B cell (primary cell): ENCODE data around the gene CEP41. TPM values are rescaled to one million over a fixed set of nuclear protein-coding genes. Genes with fewer than 3 reads are reported as not detected.

Experiments used
- ATAC-seq: fragments of 200-7000 bp; cut with Tn5 transposase; one replicate; pipeline ENCODE4 v1.10.0; 2021; ENCODE audit warnings: low read depth, mild to moderate bottlenecking, moderate number of reproducible peaks, moderate library complexity
- CTCF ChIA-PET: fragments of 350-600 bp; sonication (Branson Sonifier 250); formaldehyde crosslinking; loops from one replicate; lab custom pipeline; 2021; ENCODE audit warnings: antibody characterized with exemption, inconsistent platforms; lab: Charles Lee
- POLR2A ChIA-PET: fragments of 350-600 bp; sonication (Branson Sonifier 250); formaldehyde crosslinking; loops from one replicate; lab custom pipeline; 2021; ENCODE audit warnings: antibody characterized with exemption; lab: Charles Lee
- DNase-seq: peaks from one replicate; pipeline ENCODE4 v3.0.0; 2013
- H2AFZ ChIP-seq: 2 replicates; pipeline ENCODE4 v1.6.1; 2012; ENCODE audit warnings: mild to moderate bottlenecking, low read depth, low read length; ENCODE audit not compliant: insufficient read depth, poor library complexity, severe bottlenecking
- H3K27ac ChIP-seq, 2 donors: 1 replicate in 1 of 2; 2 replicates in 1 of 2; pipeline ENCODE4 v1.5.1; 2012 to 2013; ENCODE audit warnings: low read length in 2 of 2, mild to moderate bottlenecking in 2 of 2, moderate library complexity in 1 of 2
- H3K27me3 ChIP-seq, 4 experiments: fragments of 200-600 bp in 1 of 4; sonication (generic) in 1 of 4; replicated peaks in 1 of 4; 1 replicate in 2 of 4; 2 replicates in 2 of 4; pipeline versions ENCODE4 v1.6.1 to v1.7.0; 2013 to 2016; ENCODE audit warnings: low read length in 3 of 4, mild to moderate bottlenecking in 2 of 4, mixed read lengths in 1 of 4, moderate library complexity in 1 of 4; ENCODE audit not compliant: insufficient read depth in 4 of 4, control insufficient read depth in 3 of 4; ENCODE audit errors: control extremely low read depth in 1 of 4
- H3K36me3 ChIP-seq, 2 experiments: replicated peaks in 1 of 2; 1 replicate in 1 of 2; 2 replicates in 1 of 2; pipeline versions ENCODE4 v1.6.1 to v1.7.1; 2013; ENCODE audit warnings: low read length in 1 of 2; ENCODE audit not compliant: insufficient read depth in 2 of 2, control insufficient read depth in 1 of 2; ENCODE audit errors: control extremely low read depth in 1 of 2, extremely low read depth in 1 of 2
- H3K4me1 ChIP-seq, 2 donors: fragments of 200-600 bp in 1 of 2; sonication (generic) in 1 of 2; 1 replicate in 1 of 2; 2 replicates in 1 of 2; pipeline versions ENCODE4 v1.5.1 to v1.6.1; 2013 to 2017; ENCODE audit warnings: low read length in 2 of 2; ENCODE audit not compliant: control insufficient read depth in 2 of 2, insufficient read depth in 2 of 2
- H3K4me2 ChIP-seq: replicated peaks from 2 replicates; pipeline ENCODE3; 2012; ENCODE audit warnings: mild to moderate bottlenecking, low read depth, low read length; ENCODE audit not compliant: poor library complexity, severe bottlenecking
- H3K4me3 ChIP-seq, 5 experiments: fragments of 200-600 bp in 1 of 5; sonication (generic) in 1 of 5; 1 replicate in 3 of 5; 2 replicates in 2 of 5; pipeline versions ENCODE4 v1.5.1 to v1.7.0; 2011 to 2016; ENCODE audit warnings: low read length in 4 of 5, mild to moderate bottlenecking in 4 of 5, low read depth in 2 of 5, control low read depth in 1 of 5, moderate library complexity in 1 of 5; ENCODE audit not compliant: insufficient read depth in 1 of 5; ENCODE audit errors: control extremely low read depth in 1 of 5, extremely low read depth in 1 of 5
- H3K79me2 ChIP-seq: fragments of 200-600 bp; sonication (generic); one replicate; pipeline ENCODE4 v1.6.0; 2016; ENCODE audit warnings: low read length; ENCODE audit not compliant: control insufficient read depth, insufficient read depth
- H3K9ac ChIP-seq: fragments of 200-600 bp; sonication (generic); 2 replicates; pipeline ENCODE4 v1.6.1; 2017; ENCODE audit warnings: mild to moderate bottlenecking, low read length, moderate library complexity
- H3K9me3 ChIP-seq, 3 donors: one replicate each; pipeline versions ENCODE4 v1.6.1 to v1.7.1; 2013; ENCODE audit warnings: low read length in 2 of 3; ENCODE audit not compliant: control insufficient read depth in 2 of 3, insufficient read depth in 1 of 3; ENCODE audit errors: control extremely low read depth in 1 of 3
- H4K20me1 ChIP-seq: 2 replicates; pipeline ENCODE4 v1.6.0; 2012; ENCODE audit warnings: mild to moderate bottlenecking, low read length; ENCODE audit not compliant: insufficient read depth, control insufficient read depth, poor library complexity, severe bottlenecking
- H3K27ac Mint-ChIP-seq: one replicate; pipeline ENCODE4 v1.8.0; 2021; ENCODE audit warnings: mixed read lengths
- H3K27me3 Mint-ChIP-seq: one replicate; pipeline ENCODE4 v1.8.0; 2021; ENCODE audit warnings: mixed read lengths
- H3K4me1 Mint-ChIP-seq: one replicate; pipeline ENCODE4 v1.8.0; 2021; ENCODE audit warnings: mixed read lengths
- H3K4me3 Mint-ChIP-seq: one replicate; pipeline ENCODE4 v1.8.0; 2021; ENCODE audit warnings: mixed read lengths
- H3K9me3 Mint-ChIP-seq: one replicate; pipeline ENCODE4 v1.8.0; 2022; ENCODE audit warnings: mixed read lengths; ENCODE audit not compliant: insufficient read depth
- CTCF ChIP-seq: fragments of 200-600 bp; IDR thresholded peaks from one replicate; pipeline ENCODE4 v1.8.0; 2022; ENCODE audit warnings: antibody characterized with exemption, mild to moderate bottlenecking
- EZH2 ChIP-seq: IDR thresholded peaks from 2 replicates; pipeline ENCODE4 v1.6.1; 2012; ENCODE audit warnings: borderline replicate concordance, low read depth, mild to moderate bottlenecking, moderate library complexity, low read length; ENCODE audit not compliant: insufficient read depth, poor library complexity, severe bottlenecking
- WGBS: methylation state at CpG from one replicate; pipeline ENCODE4 v1.1.5; 2013; ENCODE audit warnings: missing lambda C conversion rate; ENCODE audit not compliant: insufficient coverage; 5-methylcytosine and 5-hydroxymethylcytosine counted together
- intact Hi-C: fragments of 100-400 bp; cut with micrococcal nuclease; formaldehyde crosslinking; loops from one replicate; pipeline ENCODE4 v1.10.0; 2022
- polyA plus RNA-seq: library from polyadenylated mRNA; depleted of rRNA; stranded (reverse); fragments of >200 nt; gene quantifications from 2 replicates; pipeline ENCODE4 v1.2.3, GENCODE V29; 2012
- total RNA-seq, 2 donors: library from RNA; stranded (reverse); fragments of 120-200 nt in 1 of 2; gene quantifications; 1 replicate in 1 of 2; 2 replicates in 1 of 2; pipeline versions ENCODE4 v1.2.3 to v1.2.4, GENCODE V29; 2013 to 2022

CEP41 gene
- total and polyA plus RNA-seq, 2 donors (not counting 1 experiment from before 2014, with no cell fraction given), result 3.4 to 5.9 TPM

GRCh38 chr7:130356121-130356875, 84.5 kb downstream of the CEP41 start:
- H3K27me3 Mint-ChIP-seq, result peaks cover 6% of the 10 kb centered on the region
- H2AFZ ChIP-seq, result no peak overlapping the region
- H3K4me2 ChIP-seq, result no peak overlapping the region
- H3K4me3 ChIP-seq, result no peak overlapping the region
- no peak overlapping the region for H3K27ac Mint-ChIP-seq
- peaks cover 0 to 18% (median 7%) of the 10 kb centered on the region in 3 donors for H3K9me3 ChIP-seq
- H3K9ac ChIP-seq, result no peak overlapping the region
- no peaks in the 10 kb centered on the region for H3K27me3 ChIP-seq
- ChIA-PET POLR2A (no interaction called here), CTCF (no interaction called here)
- no peaks in the 10 kb centered on the region for H3K4me1 Mint-ChIP-seq
- H3K9me3 Mint-ChIP-seq, result peaks cover 6% of the 10 kb centered on the region
- 70% methylated on average over 4 of the region's 9 CpGs for WGBS
- intact Hi-C loops, result no loop called here
- H3K27ac ChIP-seq, result no peak overlapping the region
- no peaks in the 10 kb centered on the region for H3K79me2 ChIP-seq
- no peaks in the 10 kb centered on the region for H3K36me3 ChIP-seq
- H4K20me1 ChIP-seq, result no peaks in the 10 kb centered on the region
- H3K4me3 Mint-ChIP-seq, result no peak overlapping the region
- TF ChIP-seq EZH2 (no peak), CTCF (no peak)
- H3K4me1 ChIP-seq, result no peaks in the 10 kb centered on the region
- DNase-seq, result no peak
- no peak for ATAC-seq

- CTCF ChIA-PET, result no interaction called here
These were observed 87.6 kb downstream of the CEP41 start for GRCh38 chr7:130353196-130353595.

More at GRCh38 chr7:130353196-130353595, 87.6 kb downstream of the CEP41 start:
- H2AFZ ChIP-seq, result no peak overlapping the region
- Mint-ChIP-seq H3K27me3 (peaks cover 18% of the 10 kb centered on the region), H3K4me3 (no peak overlapping the region), H3K9me3 (no peaks in the 10 kb centered on the region), H3K4me1 (no peaks in the 10 kb centered on the region), H3K27ac (no peak overlapping the region)
- H3K4me3 ChIP-seq, result no peak overlapping the region
- intact Hi-C loops, result no loop called here
- 100% methylated on average over 6 of the region's 7 CpGs for WGBS
- no peaks in the 10 kb centered on the region for H3K4me1 ChIP-seq
- TF ChIP-seq EZH2 (no peak), CTCF (no peak)
- H3K27ac ChIP-seq, result no peak overlapping the region
- no peaks in the 10 kb centered on the region for H3K79me2 ChIP-seq
- H3K9me3 ChIP-seq, result no peaks in the 10 kb centered on the region
- POLR2A ChIA-PET, result no interaction called here
- DNase-seq, result no peak
- H3K4me2 ChIP-seq, result no peak overlapping the region
- no peaks in the 10 kb centered on the region for H3K27me3 ChIP-seq
- H3K36me3 ChIP-seq, result no peaks in the 10 kb centered on the region
- no peaks in the 10 kb centered on the region for H4K20me1 ChIP-seq
- no peak for ATAC-seq
- H3K9ac ChIP-seq, result no peak overlapping the region
